Pulmonary artery endothelial cell (primary cell): Measurements from ENCODE around the gene RPL7A. TPM values are rescaled to one million over a fixed set of nuclear protein-coding genes. Genes with fewer than 3 reads are reported as not detected.
"Not testable (repeated sequence)": the region's sequence is repeated elsewhere in the genome, so short reads cannot be mapped to it uniquely, and the experiment has no call there.

Source experiments
- DNase-seq: peaks from one replicate; pipeline ENCODE4 v3.0.0-alpha.2; 2011; ENCODE audit warnings: low read depth, low spot score
- total RNA-seq: library from RNA; depleted of rRNA; stranded (reverse); fragments of >200 nt; gene quantifications from 2 replicates; pipeline ENCODE4 v1.2.3, GENCODE V29; 2014

RPL7A gene
- total RNA-seq, 1 donor from 2014 or later, result 2,883 TPM

GRCh38 chr9:133387680-133388079 is 39.7 kb downstream of the RPL7A start:
- DNase-seq, result no peak

GRCh38 chr9:133389025-133389557 is 41.1 kb downstream of the RPL7A start:
- DNase-seq, result no peak

- DNase-seq, result no peak
These were observed 41.5 kb downstream of the RPL7A start for GRCh38 chr9:133389562-133389961.

- no peak for DNase-seq
These were observed 42.7 kb downstream of the RPL7A start for GRCh38 chr9:133390713-133391112.

GRCh38 chr9:133391449-133391848 is 43.4 kb downstream of the RPL7A start:
- DNase-seq, result not testable (repeated sequence)

DNA sequence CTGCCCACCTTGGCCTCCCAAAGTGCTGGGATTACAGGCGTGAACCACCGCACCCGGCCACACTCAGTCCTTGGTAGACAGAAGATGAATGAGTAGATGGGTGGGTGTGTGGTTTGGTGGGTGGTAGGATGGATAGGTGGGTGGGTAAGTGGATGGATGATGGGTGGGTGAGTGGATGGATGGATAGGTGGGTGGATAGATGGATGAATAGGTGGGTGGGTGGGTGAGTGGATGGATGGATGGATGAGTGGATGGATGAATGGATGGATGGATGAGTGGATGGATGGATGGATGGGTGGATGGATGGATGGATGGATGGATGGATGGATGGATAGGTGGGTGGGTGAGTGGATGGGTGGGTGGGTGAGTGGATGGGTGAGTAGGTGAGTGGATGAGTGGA is 44.3 kb downstream of the RPL7A start:
- not testable (repeated sequence) for DNase-seq

- DNase-seq, result no peak
These were observed 45.4 kb downstream of the RPL7A start for GRCh38 chr9:133393399-133393798.

GRCh38 chr9:133394687-133395271 is 46.8 kb downstream of the RPL7A start:
- no peak for DNase-seq

GRCh38 chr9:133396952-133397351 is 48.9 kb downstream of the RPL7A start:
- DNase-seq, result no peak

DNA sequence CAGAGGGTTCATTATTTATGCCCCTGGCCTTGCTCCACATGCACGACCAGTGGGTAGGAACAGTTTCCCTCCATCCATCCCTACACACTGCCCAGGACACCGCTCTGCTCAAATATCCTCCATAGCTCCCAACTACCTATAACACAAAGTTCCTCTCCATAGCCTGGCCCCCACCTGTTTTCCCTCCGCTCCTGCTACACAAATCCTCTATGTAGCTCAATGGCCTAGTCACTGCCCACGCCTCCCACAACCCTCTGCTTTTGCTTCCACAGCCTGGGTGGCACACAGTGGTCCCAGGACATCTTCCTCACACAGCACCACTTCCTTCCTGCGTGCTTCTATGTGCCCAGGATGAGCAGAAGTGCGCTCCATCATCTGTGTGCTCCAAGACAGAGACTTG is 49.4 kb downstream of the RPL7A start:
- no peak for DNase-seq

- DNase-seq, result no peak
These were observed 49.9 kb downstream of the RPL7A start for GRCh38 chr9:133397895-133398294.

GRCh38 chr9:133400292-133400691 is 52.3 kb downstream of the RPL7A start:
- no peak for DNase-seq

Other genes with a start within 250 kb of the RPL7A start
- 30.4 and 34.6 TPM in 2 replicates for gene RALGDS, start 227.0 kb upstream of the RPL7A start, total RNA-seq
- 17.3 and 21.5 TPM in 2 replicates for gene GBGT1, start 184.3 kb upstream of the RPL7A start, total RNA-seq
- not detected in 2 replicates for gene OBP2B, start 139.0 kb upstream of the RPL7A start, total RNA-seq
- gene ABO, start 73.0 kb upstream of the RPL7A start, total RNA-seq, result not detected in 2 replicates
- 12.8 and 13.4 TPM in 2 replicates for gene SURF6, start 12.0 kb upstream of the RPL7A start, total RNA-seq
- gene MED22, start 87 bp upstream of the RPL7A start, total RNA-seq, result 17.7 and 18.4 TPM in 2 replicates
- gene SURF1, start 8.3 kb downstream of the RPL7A start, total RNA-seq, result 18.4 and 25.4 TPM in 2 replicates
- 17.5 and 19.8 TPM in 2 replicates for gene SURF2, start 8.3 kb downstream of the RPL7A start, total RNA-seq
- gene SURF4, start 27.8 kb downstream of the RPL7A start, total RNA-seq, result 525 and 553 TPM in 2 replicates
- gene STKLD1, start 28.1 kb downstream of the RPL7A start, total RNA-seq, result 0.46 and 0.81 TPM in 2 replicates
- gene REXO4, start 69.8 kb downstream of the RPL7A start, total RNA-seq, result 20.1 and 26.8 TPM in 2 replicates
- gene ADAMTS13, start 74.1 kb downstream of the RPL7A start, total RNA-seq, result 0.53 and 0.66 TPM in 2 replicates
- 6.1 and 8.2 TPM in 2 replicates for gene CACFD1, start 111.8 kb downstream of the RPL7A start, total RNA-seq
- 36.0 and 42.3 TPM in 2 replicates for gene SLC2A6, start 130.9 kb downstream of the RPL7A start, total RNA-seq
- not detected in 2 replicates for gene MYMK, start 176.7 kb downstream of the RPL7A start, total RNA-seq
- not detected in 2 replicates for gene ADAMTSL2, start 186.5 kb downstream of the RPL7A start, total RNA-seq